GM12878 (cell line): ENCODE data around the gene NRG3. TPM values are rescaled to one million over a fixed set of nuclear protein-coding genes. Genes with fewer than 3 reads are reported as not detected.
A peak's percentile ranks its signal among the peaks of the same experiment; 100 is the strongest.

Experiments
- ATAC-seq: fragments of 200-7000 bp; cut with Tn5 transposase; 3 replicates; pipeline ENCODE4 v1.9.1; 2020; ENCODE audit warnings: mild to moderate bottlenecking, moderate library complexity
- BruUV-seq: library from RNA; stranded (reverse); fragments of 400-500 nt; replicated peaks from 2 replicates; lab custom pipeline; 2021; lab: Mats Ljungman, UMichigan
- CTCF ChIA-PET: fragments of 300-600 bp; sonication (Branson Sonifier 250); formaldehyde crosslinking; extraction: SDS; loops from one replicate; lab custom pipeline; 2021; ENCODE audit warnings: inconsistent platforms; lab: Yijun Ruan, JAX
- POLR2A ChIA-PET: fragments of 350-600 bp; formaldehyde crosslinking; extraction: SDS; loops from one replicate; lab custom pipeline; 2021; ENCODE audit warnings: inconsistent platforms; lab: Charles Lee
- RAD21 ChIA-PET: fragments of 300-600 bp; sonication (Branson Sonifier 250); formaldehyde crosslinking; loops from one replicate; lab custom pipeline; 2023; ENCODE audit warnings: antibody characterized with exemption; ENCODE audit not compliant: unreplicated experiment; lab: Charles Lee
- SMC1A ChIA-PET: fragments of 300-600 bp; sonication (Branson Sonifier 250); formaldehyde crosslinking; loops from one replicate; lab custom pipeline; 2023; ENCODE audit not compliant: unreplicated experiment, uncharacterized antibody; lab: Charles Lee
- DNase-seq: peaks from one replicate; pipeline ENCODE4 v3.0.0-alpha.2; 2011; ENCODE audit warnings: low read depth, low spot score
- FAIRE-seq: peaks from 3 replicates; lab custom pipeline; 2011; peaks lifted over from hg19 to GRCh38; lab: Jason Lieb, UNC
- H2AFZ ChIP-seq: 2 replicates; pipeline ENCODE4 v1.6.0; 2011; ENCODE audit warnings: low read depth, low read length, control low read depth; ENCODE audit not compliant: control insufficient read depth
- H3K27ac ChIP-seq: 2 replicates; pipeline ENCODE4 v1.5.1; 2011; ENCODE audit warnings: control low read depth; ENCODE audit not compliant: control insufficient read depth, insufficient read depth
- H3K27me3 ChIP-seq, 2 experiments: replicated peaks in 1 of 2; 2 replicates each; pipeline versions ENCODE4 v1.6.0 to v1.6.1; 2011; ENCODE audit warnings: low read length in 1 of 2; ENCODE audit not compliant: control insufficient read depth in 2 of 2, insufficient read depth in 2 of 2
- H3K36me3 ChIP-seq, 2 experiments: 2 replicates each; pipeline ENCODE4 v1.5.1; 2011; ENCODE audit warnings: low read length in 1 of 2; ENCODE audit not compliant: control insufficient read depth in 2 of 2, insufficient read depth in 2 of 2
- H3K4me1 ChIP-seq: 2 replicates; pipeline ENCODE4 v1.6.1; 2011; ENCODE audit warnings: mild to moderate bottlenecking, low read length, moderate library complexity, mixed read lengths; ENCODE audit not compliant: control insufficient read depth, insufficient read depth
- H3K4me2 ChIP-seq: 2 replicates; pipeline ENCODE4 v1.6.0; 2011; ENCODE audit warnings: control low read depth; ENCODE audit not compliant: control insufficient read depth, insufficient read depth
- H3K4me3 ChIP-seq: fragments of 200-600 bp; sonication (generic); 2 replicates; pipeline ENCODE4 v1.5.1; 2016
- H3K79me2 ChIP-seq: 2 replicates; pipeline ENCODE4 v1.6.0; 2011; ENCODE audit warnings: low read length; ENCODE audit not compliant: control insufficient read depth, insufficient read depth
- H3K9ac ChIP-seq: 2 replicates; pipeline ENCODE4 v1.8.0; 2011; ENCODE audit warnings: low read length, control low read depth, mixed read lengths; ENCODE audit not compliant: control insufficient read depth, insufficient read depth
- H3K9me3 ChIP-seq: replicated peaks from 3 replicates; pipeline ENCODE4 v1.5.1; 2011; ENCODE audit warnings: mild to moderate bottlenecking, low read length; ENCODE audit not compliant: control insufficient read depth, insufficient read depth
- H4K20me1 ChIP-seq: 2 replicates; pipeline ENCODE4 v1.6.0; 2011; ENCODE audit not compliant: control insufficient read depth, insufficient read depth
- BMI1 ChIP-seq: fragments of 450-650 bp; IDR thresholded peaks from 2 replicates; pipeline ENCODE4 v1.6.1; 2016; ENCODE audit warnings: mild to moderate bottlenecking, moderate library complexity, borderline replicate concordance
- KDM1A ChIP-seq: fragments of 200-600 bp; sonication (generic); IDR thresholded peaks from 2 replicates; pipeline ENCODE4 v1.6.1; 2016; ENCODE audit warnings: borderline replicate concordance
- MEF2B ChIP-seq: fragments of 450-650 bp; IDR thresholded peaks from 2 replicates; pipeline ENCODE4 v1.6.1; 2018; ENCODE audit warnings: mild to moderate bottlenecking, moderate library complexity; ENCODE audit not compliant: partially characterized antibody, poor library complexity, severe bottlenecking
- RAD21 ChIP-seq: IDR thresholded peaks from 2 replicates; pipeline ENCODE4 v1.6.1; 2011; ENCODE audit warnings: mild to moderate bottlenecking, low read depth, low read length, moderate library complexity; ENCODE audit not compliant: insufficient read depth
- TCF3 ChIP-seq: IDR thresholded peaks from 2 replicates; pipeline ENCODE4 v1.6.1; 2012; ENCODE audit warnings: low read depth, mild to moderate bottlenecking, low read length, borderline replicate concordance; ENCODE audit not compliant: insufficient read depth
- WRNIP1 ChIP-seq: IDR thresholded peaks from 2 replicates; pipeline ENCODE4 v1.6.1; 2011; ENCODE audit warnings: low read depth, low read length, improper control_type of control experiment, borderline replicate concordance
- ZZZ3 ChIP-seq: IDR thresholded peaks from 2 replicates; pipeline ENCODE4 v1.6.1; 2011; ENCODE audit warnings: low read depth; ENCODE audit not compliant: control insufficient read depth, insufficient read length
- WGBS: methylation state at CpG from one replicate; pipeline ENCODE4 v1.1.6; 2016; ENCODE audit warnings: low lambda C conversion rate; ENCODE audit not compliant: insufficient replicate concordance, insufficient coverage; ENCODE audit errors: missing lambda C conversion rate; 5-methylcytosine and 5-hydroxymethylcytosine counted together
- in situ Hi-C: fragments of 300-500 bp; cut with MboI; formaldehyde crosslinking; loops from 9 replicates; pipeline ENCODE4 v1.14.3; 2018; ENCODE audit warnings: mixed read lengths
- intact Hi-C: fragments of 100-400 bp; cut with micrococcal nuclease; formaldehyde crosslinking; loops from one replicate; pipeline ENCODE4 v1.14.2; 2022; ENCODE audit not compliant: unreplicated experiment
- polyA plus RNA-seq, 11 experiments: library from polyadenylated mRNA; depleted of rRNA in 4 of 11; unstranded in 6 of 11; stranded (reverse) in 5 of 11; fragments of >200 nt; fragmentation: Nextera tagmentation in 4 of 11; fragmentation: Illumina TruSeq in 1 of 11; extraction: Ambion mirVana in 4 of 11; extraction: Trizol in 1 of 11; gene quantifications; 1 replicate in 1 of 11; 2 replicates in 10 of 11; pipeline versions ENCODE4 v1.2.1 to v1.2.3, GENCODE V29; 2011 to 2016; ENCODE audit warnings: inconsistent platforms in 2 of 11, missing spikeins in 2 of 11, low read depth in 1 of 11
- total RNA-seq, 4 experiments: library from RNA; depleted of rRNA in 3 of 4; stranded (reverse); fragments of >200 nt in 3 of 4; fragmentation: Illumina TruSeq in 1 of 4; extraction: Trizol in 1 of 4; gene quantifications; 2 replicates each; pipeline versions ENCODE4 v1.2.1 to v1.2.3, GENCODE V29; 2013 to 2021
- TF ChIP-seq, protein P1 (sequence below): fragments of 450-650 bp; IDR thresholded peaks from 2 replicates; pipeline ENCODE4 v1.6.1; 2017; ENCODE audit warnings: mild to moderate bottlenecking, low read depth, inconsistent platforms; ENCODE audit not compliant: poor library complexity, severe bottlenecking
- TF ChIP-seq, protein P2 (sequence below): fragments of 450-650 bp; IDR thresholded peaks from 2 replicates; pipeline ENCODE4 v1.6.1; 2016; ENCODE audit warnings: mild to moderate bottlenecking, moderate library complexity, borderline replicate concordance

NRG3 gene
- total and polyA plus RNA-seq, 10 of the 15 experiments (the other 5 are each of a cell fraction or from before 2014, with no cell fraction given), result 0.03 to 0.41 (median 0.17) TPM; not detected in 3

DNA sequence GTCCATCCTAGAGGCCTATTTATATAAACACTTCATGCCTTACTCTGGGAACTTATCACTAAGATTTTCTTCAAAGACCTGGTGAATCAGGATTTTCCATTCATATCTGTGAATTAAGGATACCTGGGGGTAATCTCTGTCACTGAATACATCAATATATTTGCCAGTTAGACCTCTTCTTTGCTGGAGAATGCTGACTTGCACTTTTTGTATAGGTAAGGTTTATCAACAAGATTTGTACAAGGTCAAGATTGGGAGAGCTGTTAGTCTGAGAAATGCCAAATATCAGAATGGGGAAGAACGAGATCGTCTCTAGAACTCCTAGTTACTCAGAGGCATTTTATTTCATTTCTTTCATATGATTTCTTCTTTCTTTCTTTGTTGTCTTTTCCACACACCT, 1060.0 kb downstream of the NRG3 start:
- ChIA-PET POLR2A (no interaction called here), CTCF (interaction anchor here (1.0 to 2.5 kb wide), 3 partner anchors 13 to 35 kb away, joined by 4 to 7 read pairs (median 6); no protein-coding TSS in a partner anchor), RAD21 (interaction anchor here (1.1 to 1.2 kb wide), 2 partner anchors 9 to 34 kb away, joined by 3 to 5 read pairs; no protein-coding TSS in a partner anchor), SMC1A (interaction anchor here (0.9 to 1.3 kb wide), 3 partner anchors 15 to 23 kb away, joined by 3 to 4 read pairs (median 3); no protein-coding TSS in a partner anchor)
- no peak overlapping the region for H3K9ac ChIP-seq
- BruUV-seq, result no TSS peak
- no peak overlapping the region for H3K27ac ChIP-seq
- in situ Hi-C loops, result no loop called here
- ATAC-seq, result no peak
- H3K4me2 ChIP-seq, result no peak overlapping the region
- H2AFZ ChIP-seq, result no peak overlapping the region
- H3K4me3 ChIP-seq, result no peak overlapping the region
- H3K4me1 ChIP-seq, result no peaks in the 10 kb centered on the region
- no peaks in the 10 kb centered on the region for H4K20me1 ChIP-seq
- TF ChIP-seq KDM1A (no peak), TCF3 (no peak)
- H3K9me3 ChIP-seq, result no peaks in the 10 kb centered on the region
- DNase-seq, result no peak
- H3K27me3 ChIP-seq, result no peaks in the 10 kb centered on the region
- FAIRE-seq, result peak; percentile 27
- WGBS, result 32% methylated on average over 2 of the region's 2 CpGs
- H3K36me3 ChIP-seq, result no peaks in the 10 kb centered on the region
- no peaks in the 10 kb centered on the region for H3K79me2 ChIP-seq
- intact Hi-C loops, result loop anchor here (1.0 kb wide), 1 partner anchor 936 kb away; no protein-coding TSS in a partner anchor

GRCh38 chr10:82938331-82938730, 1063.3 kb downstream of the NRG3 start:
- ChIA-PET CTCF (interaction anchor here (0.8 to 1.6 kb wide), 5 partner anchors 13 to 141 kb away, joined by 3 to 4 read pairs (median 4); no protein-coding TSS in a partner anchor), POLR2A (interaction anchor here (1.2 to 1.5 kb wide), 2 partner anchors 10 to 13 kb away, joined by 3 read pairs; no protein-coding TSS in a partner anchor), RAD21 (interaction anchor here (1.1 to 1.5 kb wide), 4 partner anchors 20 to 141 kb away, joined by 3 to 7 read pairs (median 4); no protein-coding TSS in a partner anchor), SMC1A (interaction anchor here (0.7 to 1.8 kb wide), 9 partner anchors 9 to 87 kb away, joined by 3 to 10 read pairs (median 6); no protein-coding TSS in a partner anchor)
- H3K4me1 ChIP-seq, result peaks cover 8% of the 10 kb centered on the region
- intact Hi-C loops (no loop called here), in situ Hi-C loops (no loop called here)
- H3K4me3 ChIP-seq, result no peak overlapping the region
- H4K20me1 ChIP-seq, result no peaks in the 10 kb centered on the region
- no peak for ATAC-seq
- H3K27ac ChIP-seq, result no peak overlapping the region
- no peaks in the 10 kb centered on the region for H3K9me3 ChIP-seq
- FAIRE-seq, result no peak
- H3K79me2 ChIP-seq, result no peaks in the 10 kb centered on the region
- 8% methylated on average over 4 of the region's 4 CpGs for WGBS
- no peak overlapping the region for H2AFZ ChIP-seq
- no peaks in the 10 kb centered on the region for H3K36me3 ChIP-seq
- no TSS peak for BruUV-seq
- no peak for DNase-seq
- no peaks in the 10 kb centered on the region for H3K27me3 ChIP-seq
- no peak overlapping the region for H3K9ac ChIP-seq
- no peak overlapping the region for H3K4me2 ChIP-seq
- TF ChIP-seq, protein P1, sequence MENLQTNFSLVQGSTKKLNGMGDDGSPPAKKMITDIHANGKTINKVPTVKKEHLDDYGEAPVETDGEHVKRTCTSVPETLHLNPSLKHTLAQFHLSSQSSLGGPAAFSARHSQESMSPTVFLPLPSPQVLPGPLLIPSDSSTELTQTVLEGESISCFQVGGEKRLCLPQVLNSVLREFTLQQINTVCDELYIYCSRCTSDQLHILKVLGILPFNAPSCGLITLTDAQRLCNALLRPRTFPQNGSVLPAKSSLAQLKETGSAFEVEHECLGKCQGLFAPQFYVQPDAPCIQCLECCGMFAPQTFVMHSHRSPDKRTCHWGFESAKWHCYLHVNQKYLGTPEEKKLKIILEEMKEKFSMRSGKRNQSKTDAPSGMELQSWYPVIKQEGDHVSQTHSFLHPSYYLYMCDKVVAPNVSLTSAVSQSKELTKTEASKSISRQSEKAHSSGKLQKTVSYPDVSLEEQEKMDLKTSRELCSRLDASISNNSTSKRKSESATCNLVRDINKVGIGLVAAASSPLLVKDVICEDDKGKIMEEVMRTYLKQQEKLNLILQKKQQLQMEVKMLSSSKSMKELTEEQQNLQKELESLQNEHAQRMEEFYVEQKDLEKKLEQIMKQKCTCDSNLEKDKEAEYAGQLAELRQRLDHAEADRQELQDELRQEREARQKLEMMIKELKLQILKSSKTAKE, result no peak
- TF ChIP-seq RAD21, result no peak
- TF ChIP-seq, protein P2, sequence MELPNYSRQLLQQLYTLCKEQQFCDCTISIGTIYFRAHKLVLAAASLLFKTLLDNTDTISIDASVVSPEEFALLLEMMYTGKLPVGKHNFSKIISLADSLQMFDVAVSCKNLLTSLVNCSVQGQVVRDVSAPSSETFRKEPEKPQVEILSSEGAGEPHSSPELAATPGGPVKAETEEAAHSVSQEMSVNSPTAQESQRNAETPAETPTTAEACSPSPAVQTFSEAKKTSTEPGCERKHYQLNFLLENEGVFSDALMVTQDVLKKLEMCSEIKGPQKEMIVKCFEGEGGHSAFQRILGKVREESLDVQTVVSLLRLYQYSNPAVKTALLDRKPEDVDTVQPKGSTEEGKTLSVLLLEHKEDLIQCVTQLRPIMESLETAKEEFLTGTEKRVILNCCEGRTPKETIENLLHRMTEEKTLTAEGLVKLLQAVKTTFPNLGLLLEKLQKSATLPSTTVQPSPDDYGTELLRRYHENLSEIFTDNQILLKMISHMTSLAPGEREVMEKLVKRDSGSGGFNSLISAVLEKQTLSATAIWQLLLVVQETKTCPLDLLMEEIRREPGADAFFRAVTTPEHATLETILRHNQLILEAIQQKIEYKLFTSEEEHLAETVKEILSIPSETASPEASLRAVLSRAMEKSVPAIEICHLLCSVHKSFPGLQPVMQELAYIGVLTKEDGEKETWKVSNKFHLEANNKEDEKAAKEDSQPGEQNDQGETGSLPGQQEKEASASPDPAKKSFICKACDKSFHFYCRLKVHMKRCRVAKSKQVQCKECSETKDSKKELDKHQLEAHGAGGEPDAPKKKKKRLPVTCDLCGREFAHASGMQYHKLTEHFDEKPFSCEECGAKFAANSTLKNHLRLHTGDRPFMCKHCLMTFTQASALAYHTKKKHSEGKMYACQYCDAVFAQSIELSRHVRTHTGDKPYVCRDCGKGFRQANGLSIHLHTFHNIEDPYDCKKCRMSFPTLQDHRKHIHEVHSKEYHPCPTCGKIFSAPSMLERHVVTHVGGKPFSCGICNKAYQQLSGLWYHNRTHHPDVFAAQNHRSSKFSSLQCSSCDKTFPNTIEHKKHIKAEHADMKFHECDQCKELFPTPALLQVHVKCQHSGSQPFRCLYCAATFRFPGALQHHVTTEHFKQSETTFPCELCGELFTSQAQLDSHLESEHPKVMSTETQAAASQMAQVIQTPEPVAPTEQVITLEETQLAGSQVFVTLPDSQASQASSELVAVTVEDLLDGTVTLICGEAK, result no peak
- TF ChIP-seq ZZZ3, result no peak
- TF ChIP-seq BMI1, result no peak
- no peak for TF ChIP-seq MEF2B
- TF ChIP-seq WRNIP1, result no peak
